RWPE2 (cell line): ENCODE measurements around the gene TMEM147.

Source experiments
- ATAC-seq: fragments of 200-7000 bp; cut with Tn5 transposase; 3 replicates; pipeline ENCODE4 v1.9.1; 2021; ENCODE audit warnings: low read depth
- DNase-seq: peaks from one replicate; pipeline ENCODE4 v3.0.0-alpha.2; 2020; ENCODE audit warnings: low spot score
- H3K27ac ChIP-seq: fragments of 450-650 bp; 2 replicates; pipeline ENCODE4 v1.5.1; 2017; ENCODE audit warnings: mild to moderate bottlenecking; ENCODE audit not compliant: poor library complexity, severe bottlenecking
- H3K27me3 ChIP-seq: fragments of 250-450 bp; sonication (Bioruptor Pico); 2 replicates; pipeline ENCODE4 v1.5.1; 2021; ENCODE audit warnings: mild to moderate bottlenecking, moderate library complexity; ENCODE audit not compliant: insufficient read depth, poor library complexity, severe bottlenecking
- H3K36me3 ChIP-seq: fragments of 250-450 bp; sonication (Bioruptor Pico); 2 replicates; pipeline ENCODE4 v1.5.1; 2020; ENCODE audit warnings: low read depth, mild to moderate bottlenecking, moderate library complexity
- H3K4me1 ChIP-seq: fragments of 250-450 bp; sonication (Bioruptor Pico); 2 replicates; pipeline ENCODE4 v1.5.1; 2021; ENCODE audit warnings: mild to moderate bottlenecking, moderate library complexity; ENCODE audit not compliant: insufficient read depth, poor library complexity, severe bottlenecking
- H3K4me3 ChIP-seq: fragments of 250-450 bp; sonication (Bioruptor Pico); 2 replicates; pipeline ENCODE4 v1.5.1; 2021; ENCODE audit warnings: mild to moderate bottlenecking, moderate library complexity; ENCODE audit not compliant: severe bottlenecking
- H3K9me3 ChIP-seq: fragments of 250-450 bp; sonication (Bioruptor Pico); 2 replicates; pipeline ENCODE4 v1.5.1; 2021; ENCODE audit warnings: mild to moderate bottlenecking, moderate library complexity; ENCODE audit not compliant: severe bottlenecking
- TF ChIP-seq, protein P1 (sequence below): fragments of 450-650 bp; IDR thresholded peaks from one replicate; pipeline ENCODE4 v1.5.1; 2017; ENCODE audit warnings: mild to moderate bottlenecking, moderate library complexity; ENCODE audit not compliant: poor library complexity, severe bottlenecking

Gene TMEM147

GRCh38 chr19:35559781-35560180 lies 14.4 kb downstream of the TMEM147 start:
- H3K36me3 ChIP-seq, result no peaks in the 10 kb centered on the region
- DNase-seq (peak; percentile 52), ATAC-seq (no peak)
- H3K27ac ChIP-seq, result no peak overlapping the region
- no peak overlapping the region for H3K4me3 ChIP-seq
- TF ChIP-seq, protein P1, sequence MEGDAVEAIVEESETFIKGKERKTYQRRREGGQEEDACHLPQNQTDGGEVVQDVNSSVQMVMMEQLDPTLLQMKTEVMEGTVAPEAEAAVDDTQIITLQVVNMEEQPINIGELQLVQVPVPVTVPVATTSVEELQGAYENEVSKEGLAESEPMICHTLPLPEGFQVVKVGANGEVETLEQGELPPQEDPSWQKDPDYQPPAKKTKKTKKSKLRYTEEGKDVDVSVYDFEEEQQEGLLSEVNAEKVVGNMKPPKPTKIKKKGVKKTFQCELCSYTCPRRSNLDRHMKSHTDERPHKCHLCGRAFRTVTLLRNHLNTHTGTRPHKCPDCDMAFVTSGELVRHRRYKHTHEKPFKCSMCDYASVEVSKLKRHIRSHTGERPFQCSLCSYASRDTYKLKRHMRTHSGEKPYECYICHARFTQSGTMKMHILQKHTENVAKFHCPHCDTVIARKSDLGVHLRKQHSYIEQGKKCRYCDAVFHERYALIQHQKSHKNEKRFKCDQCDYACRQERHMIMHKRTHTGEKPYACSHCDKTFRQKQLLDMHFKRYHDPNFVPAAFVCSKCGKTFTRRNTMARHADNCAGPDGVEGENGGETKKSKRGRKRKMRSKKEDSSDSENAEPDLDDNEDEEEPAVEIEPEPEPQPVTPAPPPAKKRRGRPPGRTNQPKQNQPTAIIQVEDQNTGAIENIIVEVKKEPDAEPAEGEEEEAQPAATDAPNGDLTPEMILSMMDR, result no peak
- no peaks in the 10 kb centered on the region for H3K9me3 ChIP-seq
- H3K27me3 ChIP-seq, result peaks cover 8% of the 10 kb centered on the region
- H3K4me1 ChIP-seq, result no peaks in the 10 kb centered on the region

DNA sequence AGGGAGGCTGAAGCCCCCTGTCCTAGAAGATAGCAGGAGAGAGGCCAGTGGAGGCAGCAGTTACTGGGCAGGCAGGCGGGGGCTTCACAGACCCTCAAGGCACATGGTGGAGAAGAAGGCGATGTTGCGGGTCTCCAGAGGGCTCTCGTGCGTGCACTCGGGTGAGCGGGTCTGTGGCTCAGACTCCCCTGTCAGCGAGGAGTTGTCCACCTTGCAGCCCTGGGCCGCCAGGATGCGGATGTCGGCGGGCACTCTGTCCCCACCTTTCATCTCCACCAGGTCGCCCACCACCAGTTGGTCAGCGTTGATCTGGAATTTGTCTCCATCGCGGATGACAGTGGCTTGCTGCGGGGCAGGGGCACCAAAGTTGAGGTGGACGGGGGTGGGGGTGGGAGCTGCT lies 14.8 kb downstream of the TMEM147 start:
- DNase-seq (no peak), ATAC-seq (no peak)
- Histone ChIP-seq H3K27me3 (peaks cover 8% of the 10 kb centered on the region), H3K9me3 (no peaks in the 10 kb centered on the region), H3K36me3 (no peaks in the 10 kb centered on the region), H3K4me3 (no peak overlapping the region), H3K27ac (no peak overlapping the region), H3K4me1 (no peaks in the 10 kb centered on the region)
- TF ChIP-seq, protein P1, result no peak

GRCh38 chr19:35560677-35561076 lies 15.3 kb downstream of the TMEM147 start:
- no peak for DNase-seq

GRCh38 chr19:35561436-35561835 lies 16.0 kb downstream of the TMEM147 start:
- Histone ChIP-seq H3K4me3 (no peak overlapping the region), H3K36me3 (no peaks in the 10 kb centered on the region), H3K4me1 (no peaks in the 10 kb centered on the region), H3K27ac (no peak overlapping the region), H3K27me3 (peaks cover 8% of the 10 kb centered on the region), H3K9me3 (no peaks in the 10 kb centered on the region)
- peak; percentile 11 for DNase-seq
- TF ChIP-seq, protein P1, result no peak
- no peak for ATAC-seq

More at GRCh38 chr19:35560677-35561076, 15.3 kb downstream of the TMEM147 start:
- H3K4me3 ChIP-seq, result no peak overlapping the region
- no peaks in the 10 kb centered on the region for H3K36me3 ChIP-seq
- no peak for ATAC-seq
- no peaks in the 10 kb centered on the region for H3K9me3 ChIP-seq
- TF ChIP-seq, protein P1, result no peak
- H3K4me1 ChIP-seq, result no peaks in the 10 kb centered on the region
- peaks cover 8% of the 10 kb centered on the region for H3K27me3 ChIP-seq
- no peak overlapping the region for H3K27ac ChIP-seq

GRCh38 chr19:35562336-35562735 lies 16.9 kb downstream of the TMEM147 start:
- ATAC-seq (no peak), DNase-seq (peak; percentile 33)
- Histone ChIP-seq H3K27me3 (peaks cover 8% of the 10 kb centered on the region), H3K27ac (no peak overlapping the region), H3K4me1 (no peaks in the 10 kb centered on the region), H3K4me3 (no peak overlapping the region), H3K9me3 (no peaks in the 10 kb centered on the region), H3K36me3 (no peaks in the 10 kb centered on the region)
- TF ChIP-seq, protein P1, result no peak
